ENCODE measurements around the gene PDIA3. TPM values are rescaled to one million over a fixed set of nuclear protein-coding genes. Genes with fewer than 3 reads are reported as not detected.

PDIA3 gene
- total RNA-seq, result 67.1 TPM

GRCh38 chr15:43746245-43746902 lies at the start of gene PDIA3:
Gene PDIA3 (plus strand): TSS chr15:43746438. CDS start chr15:43746540, 102 bp downstream.

GRCh38 chr15:43776718-43777266 lies 30.6 kb downstream of the PDIA3 start, which contains the start of gene ELL3:
Gene ELL3 (minus strand): TSS chr15:43776966. CDS start chr15:43776901, 65 bp downstream.

GRCh38 chr15:43791993-43792760 lies 45.9 kb downstream of the PDIA3 start, which contains the start of gene SERF2:
Gene SERF2 (plus strand): TSS chr15:43792320. CDS start chr15:43792377, 57 bp downstream.

GRCh38 chr15:43799945-43800285 lies 53.7 kb downstream of the PDIA3 start, which contains the start of gene SERINC4:
Gene SERINC4 (minus strand): TSS chr15:43800220. CDS start chr15:43799986, 234 bp downstream.

GRCh38 chr15:43800286-43801141 lies 54.3 kb downstream of the PDIA3 start, which contains the start of gene HYPK:
Gene HYPK (plus strand): TSS chr15:43800599. CDS start chr15:43800623, 24 bp downstream.

Small RNA genes lying within 50 kb of the gene (small RNA-seq; reads per million reads assigned to genes)
- not detected for gene MIR1282
- gene RNU6-353P, result not detected
- not detected for gene RNU6-354P

Other genes with a start within 250 kb of the PDIA3 start
- gene MAP1A, start 228.8 kb upstream of the PDIA3 start, total RNA-seq, result 97.6 TPM
- 39.0 TPM for gene PPIP5K1, start 156.2 kb upstream of the PDIA3 start, total RNA-seq
- gene CKMT1B, start 152.4 kb upstream of the PDIA3 start, total RNA-seq, result 17.1 TPM
- gene STRC, start 127.6 kb upstream of the PDIA3 start, total RNA-seq, result 0.92 TPM
- 5.5 TPM for gene CATSPER2, start 97.6 kb upstream of the PDIA3 start, total RNA-seq
- gene CKMT1A, start 52.6 kb upstream of the PDIA3 start, total RNA-seq, result 19.6 TPM
- 3.9 TPM for gene ELL3, start 30.5 kb downstream of the PDIA3 start, total RNA-seq
- gene SERF2, start 45.9 kb downstream of the PDIA3 start, total RNA-seq, result 83.3 TPM
- gene SERINC4, start 53.8 kb downstream of the PDIA3 start, total RNA-seq, result 0.23 TPM
- gene HYPK, start 54.2 kb downstream of the PDIA3 start, total RNA-seq, result 12.7 TPM
- 25.1 TPM for gene MFAP1, start 78.3 kb downstream of the PDIA3 start, total RNA-seq
- gene WDR76, start 80.6 kb downstream of the PDIA3 start, total RNA-seq, result 12.5 TPM